Osteoblast (primary cell): ENCODE measurements around the gene NFIB. TPM values are rescaled to one million over a fixed set of nuclear protein-coding genes. Genes with fewer than 3 reads are reported as not detected.

Source experiments
- DNase-seq: peaks from one replicate; pipeline ENCODE4 v3.0.0; 2011; ENCODE audit warnings: low spot score, mixed read lengths; ENCODE audit not compliant: insufficient read length; ENCODE audit errors: missing footprints
- H2AFZ ChIP-seq: 2 replicates; pipeline ENCODE4 v1.6.0; 2011; ENCODE audit warnings: mild to moderate bottlenecking, low read length
- H3K27ac ChIP-seq: 2 replicates; pipeline ENCODE4 v1.5.1; 2011; ENCODE audit warnings: mild to moderate bottlenecking, low read depth, low read length, moderate library complexity
- H3K27me3 ChIP-seq: 2 replicates; pipeline ENCODE4 v1.6.0; 2012; ENCODE audit warnings: mild to moderate bottlenecking, control low read depth, inconsistent platforms, low read length, moderate library complexity; ENCODE audit not compliant: insufficient read depth
- H3K36me3 ChIP-seq: 2 replicates; pipeline ENCODE4 v1.5.1; 2011; ENCODE audit warnings: mild to moderate bottlenecking, low read length, control low read depth, moderate library complexity; ENCODE audit not compliant: insufficient read depth
- H3K4me1 ChIP-seq: 2 replicates; pipeline ENCODE4 v1.5.1; 2011; ENCODE audit warnings: mild to moderate bottlenecking, low read length, control low read depth, moderate library complexity; ENCODE audit not compliant: insufficient read depth
- H3K4me2 ChIP-seq: 2 replicates; pipeline ENCODE4 v1.6.0; 2011; ENCODE audit warnings: mild to moderate bottlenecking, low read length; ENCODE audit not compliant: insufficient read depth
- H3K4me3 ChIP-seq: fragments of 200-600 bp; sonication (generic); 3 replicates; pipeline ENCODE4 v1.5.1; 2012; ENCODE audit warnings: mild to moderate bottlenecking, low read length, inconsistent platforms; ENCODE audit not compliant: insufficient read depth
- H3K79me2 ChIP-seq: 2 replicates; pipeline ENCODE4 v1.6.0; 2012; ENCODE audit warnings: mild to moderate bottlenecking, low read length, control low read depth, inconsistent platforms; ENCODE audit not compliant: insufficient read depth
- H3K9me3 ChIP-seq: 2 replicates; pipeline ENCODE4 v1.5.1; 2011; ENCODE audit warnings: low read depth, low read length, control low read depth
- H4K20me1 ChIP-seq: 2 replicates; pipeline ENCODE4 v1.6.0; 2012; ENCODE audit warnings: mild to moderate bottlenecking, low read length, control low read depth; ENCODE audit not compliant: insufficient read depth
- total RNA-seq: library from RNA; depleted of rRNA; stranded (reverse); fragments of >200 nt; gene quantifications from 2 replicates; pipeline ENCODE4 v1.2.3, GENCODE V29; 2012
- TF ChIP-seq, protein P1 (sequence below): IDR thresholded peaks from 2 replicates; pipeline ENCODE4 v1.5.1; 2011; ENCODE audit warnings: mild to moderate bottlenecking, low read depth, low read length, moderate library complexity; ENCODE audit errors: extremely low read depth

NFIB gene
- total RNA-seq, 1 donor, result 21.0 TPM

GRCh38 chr9:14323083-14323971 is 9.4 kb upstream of the NFIB start:
- TF ChIP-seq, protein P1, sequence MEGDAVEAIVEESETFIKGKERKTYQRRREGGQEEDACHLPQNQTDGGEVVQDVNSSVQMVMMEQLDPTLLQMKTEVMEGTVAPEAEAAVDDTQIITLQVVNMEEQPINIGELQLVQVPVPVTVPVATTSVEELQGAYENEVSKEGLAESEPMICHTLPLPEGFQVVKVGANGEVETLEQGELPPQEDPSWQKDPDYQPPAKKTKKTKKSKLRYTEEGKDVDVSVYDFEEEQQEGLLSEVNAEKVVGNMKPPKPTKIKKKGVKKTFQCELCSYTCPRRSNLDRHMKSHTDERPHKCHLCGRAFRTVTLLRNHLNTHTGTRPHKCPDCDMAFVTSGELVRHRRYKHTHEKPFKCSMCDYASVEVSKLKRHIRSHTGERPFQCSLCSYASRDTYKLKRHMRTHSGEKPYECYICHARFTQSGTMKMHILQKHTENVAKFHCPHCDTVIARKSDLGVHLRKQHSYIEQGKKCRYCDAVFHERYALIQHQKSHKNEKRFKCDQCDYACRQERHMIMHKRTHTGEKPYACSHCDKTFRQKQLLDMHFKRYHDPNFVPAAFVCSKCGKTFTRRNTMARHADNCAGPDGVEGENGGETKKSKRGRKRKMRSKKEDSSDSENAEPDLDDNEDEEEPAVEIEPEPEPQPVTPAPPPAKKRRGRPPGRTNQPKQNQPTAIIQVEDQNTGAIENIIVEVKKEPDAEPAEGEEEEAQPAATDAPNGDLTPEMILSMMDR, result no peak
- Histone ChIP-seq H2AFZ (peak overlapping the region; percentile 83), H3K79me2 (no peaks in the 10 kb centered on the region), H3K27ac (peak overlapping the region; percentile 82), H3K4me1 (peaks cover 40% of the 10 kb centered on the region), H3K4me3 (peak overlapping the region; percentile 79), H3K4me2 (peak overlapping the region; percentile 87), H4K20me1 (no peaks in the 10 kb centered on the region), H3K36me3 (no peaks in the 10 kb centered on the region), H3K9me3 (no peaks in the 10 kb centered on the region), H3K27me3 (no peaks in the 10 kb centered on the region)
- no peak for DNase-seq

- Histone ChIP-seq H3K4me3 (peak overlapping the region; percentile 79), H4K20me1 (no peaks in the 10 kb centered on the region), H3K4me2 (peak overlapping the region; percentile 87), H3K36me3 (no peaks in the 10 kb centered on the region), H3K79me2 (no peaks in the 10 kb centered on the region), H3K4me1 (peaks cover 40% of the 10 kb centered on the region), H3K27me3 (no peaks in the 10 kb centered on the region), H2AFZ (peak overlapping the region; percentile 83), H3K27ac (peak overlapping the region; percentile 82), H3K9me3 (no peaks in the 10 kb centered on the region)
- peak; percentile 97 for DNase-seq
- TF ChIP-seq, protein P1, result peak; percentile 22
Observed at GRCh38 chr9:14322211-14323082, 8.5 kb upstream of the NFIB start.

DNA sequence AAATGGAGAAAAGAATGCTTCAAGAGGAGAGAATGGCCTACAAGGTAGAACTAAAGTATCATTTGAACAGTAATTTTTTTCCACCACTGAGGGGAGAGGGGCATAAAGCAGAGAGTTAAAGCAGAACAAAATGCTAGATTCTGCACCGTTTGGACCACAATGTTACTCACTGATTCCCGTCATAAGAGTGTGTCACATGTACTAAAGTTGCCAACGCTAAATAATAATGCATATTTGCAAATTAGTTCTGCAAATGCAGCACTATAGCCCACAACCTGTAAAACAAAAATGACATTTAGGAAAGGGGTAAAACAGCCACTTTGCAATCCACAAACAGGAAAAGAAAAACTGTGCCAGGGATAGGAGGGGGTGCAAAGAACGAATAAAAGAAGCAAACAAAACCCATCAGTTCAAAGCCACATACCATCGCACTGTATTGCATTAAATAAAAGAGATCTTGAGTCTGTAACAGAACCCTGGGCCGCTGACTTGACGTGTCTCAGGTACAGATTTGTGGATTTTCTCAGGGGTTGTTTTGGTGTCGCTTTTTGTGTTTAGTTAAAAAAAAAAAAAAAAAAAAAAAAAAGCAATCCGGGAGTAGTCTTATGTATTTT is 7.7 kb upstream of the NFIB start:
- Histone ChIP-seq H3K4me2 (peak overlapping the region; percentile 86), H3K4me1 (peaks cover 35% of the 10 kb centered on the region), H3K36me3 (no peaks in the 10 kb centered on the region), H3K79me2 (no peaks in the 10 kb centered on the region), H3K4me3 (peak overlapping the region; percentile 79), H2AFZ (peak overlapping the region; percentile 58), H3K27ac (peak overlapping the region; percentile 76), H3K27me3 (no peaks in the 10 kb centered on the region), H3K9me3 (no peaks in the 10 kb centered on the region), H4K20me1 (no peaks in the 10 kb centered on the region)
- peak; percentile 81 for DNase-seq
- TF ChIP-seq, protein P1, result no peak
